Neural progenitor cell (in vitro differentiated cells): Measurements from ENCODE around the gene KAZALD1.

Experiments
- EZH2 ChIP-seq: fragments of 200-600 bp; sonication (generic); IDR thresholded peaks from 2 replicates; pipeline ENCODE4 v1.6.1; 2017; ENCODE audit warnings: antibody characterized with exemption, mild to moderate bottlenecking, moderate library complexity
- EZH2phosphoT487 ChIP-seq: fragments of 200-600 bp; sonication (generic); IDR thresholded peaks from 2 replicates; pipeline ENCODE4 v1.6.1; 2017; ENCODE audit warnings: antibody characterized with exemption
- TF ChIP-seq, protein P1 (sequence below): fragments of 200-600 bp; sonication (generic); IDR thresholded peaks from 2 replicates; pipeline ENCODE4 v1.5.1; 2017; ENCODE audit warnings: antibody characterized with exemption, mild to moderate bottlenecking

DNA sequence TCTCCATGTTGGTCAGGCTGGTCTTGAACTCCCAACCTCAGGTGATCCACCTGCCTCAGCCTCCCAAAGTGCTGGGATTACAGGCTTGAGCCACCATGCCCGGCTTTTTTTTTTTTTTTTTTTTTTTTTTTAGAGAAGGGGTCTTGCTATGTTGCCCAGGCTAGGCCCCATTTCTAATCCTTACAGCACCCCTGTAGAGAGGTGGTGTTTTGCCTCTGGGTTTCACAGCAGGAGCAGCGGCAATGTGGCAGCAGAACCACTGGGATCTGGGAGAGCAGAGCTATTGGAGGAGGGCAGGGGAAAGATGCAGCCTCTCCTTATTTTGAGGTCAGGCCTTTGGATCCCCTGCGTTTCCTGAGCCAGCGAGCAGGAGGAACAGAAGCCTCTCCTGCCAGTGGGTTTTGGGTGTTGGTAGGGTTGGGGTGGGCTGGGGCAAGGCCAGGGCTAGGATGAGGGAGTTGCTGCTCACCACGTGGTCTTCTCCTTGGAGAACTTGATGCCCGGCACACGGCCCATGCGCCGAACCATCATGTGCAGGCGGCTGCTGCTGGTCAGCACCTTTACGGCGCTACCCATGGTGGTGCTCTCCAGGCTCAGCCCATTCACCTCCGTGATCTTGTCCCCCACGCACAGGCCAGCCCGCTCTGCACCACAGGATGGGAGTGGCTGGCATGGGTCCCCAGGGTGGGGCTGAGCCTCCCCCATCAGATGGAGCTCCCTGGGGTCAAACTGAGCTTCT lies 38.7 kb upstream of the KAZALD1 start:
- TF ChIP-seq, protein P1, sequence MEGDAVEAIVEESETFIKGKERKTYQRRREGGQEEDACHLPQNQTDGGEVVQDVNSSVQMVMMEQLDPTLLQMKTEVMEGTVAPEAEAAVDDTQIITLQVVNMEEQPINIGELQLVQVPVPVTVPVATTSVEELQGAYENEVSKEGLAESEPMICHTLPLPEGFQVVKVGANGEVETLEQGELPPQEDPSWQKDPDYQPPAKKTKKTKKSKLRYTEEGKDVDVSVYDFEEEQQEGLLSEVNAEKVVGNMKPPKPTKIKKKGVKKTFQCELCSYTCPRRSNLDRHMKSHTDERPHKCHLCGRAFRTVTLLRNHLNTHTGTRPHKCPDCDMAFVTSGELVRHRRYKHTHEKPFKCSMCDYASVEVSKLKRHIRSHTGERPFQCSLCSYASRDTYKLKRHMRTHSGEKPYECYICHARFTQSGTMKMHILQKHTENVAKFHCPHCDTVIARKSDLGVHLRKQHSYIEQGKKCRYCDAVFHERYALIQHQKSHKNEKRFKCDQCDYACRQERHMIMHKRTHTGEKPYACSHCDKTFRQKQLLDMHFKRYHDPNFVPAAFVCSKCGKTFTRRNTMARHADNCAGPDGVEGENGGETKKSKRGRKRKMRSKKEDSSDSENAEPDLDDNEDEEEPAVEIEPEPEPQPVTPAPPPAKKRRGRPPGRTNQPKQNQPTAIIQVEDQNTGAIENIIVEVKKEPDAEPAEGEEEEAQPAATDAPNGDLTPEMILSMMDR = no peak
- TF ChIP-seq EZH2phosphoT487 (no peak), EZH2 (no peak)
